ENCODE results near the gene NHLH1.

- no peak for TF ChIP-seq CTCF (IDR thresholded peaks at IDR 0.05; ENCODE audit: borderline replicate concordance, extremely low read depth, low read length, poor library complexity, severe bottlenecking)
- no peak for TF ChIP-seq EZH2 (IDR thresholded peaks at IDR 0.05; ENCODE audit: borderline replicate concordance, low read depth, low read length, severe bottlenecking)
Observed at GRCh38 chr1:160346958-160347357, 19.9 kb upstream of the NHLH1 start.

Measured in DND-41 (cell line).